ENCODE results near the gene TCEANC2.

The TCEANC2 gene

DNA sequence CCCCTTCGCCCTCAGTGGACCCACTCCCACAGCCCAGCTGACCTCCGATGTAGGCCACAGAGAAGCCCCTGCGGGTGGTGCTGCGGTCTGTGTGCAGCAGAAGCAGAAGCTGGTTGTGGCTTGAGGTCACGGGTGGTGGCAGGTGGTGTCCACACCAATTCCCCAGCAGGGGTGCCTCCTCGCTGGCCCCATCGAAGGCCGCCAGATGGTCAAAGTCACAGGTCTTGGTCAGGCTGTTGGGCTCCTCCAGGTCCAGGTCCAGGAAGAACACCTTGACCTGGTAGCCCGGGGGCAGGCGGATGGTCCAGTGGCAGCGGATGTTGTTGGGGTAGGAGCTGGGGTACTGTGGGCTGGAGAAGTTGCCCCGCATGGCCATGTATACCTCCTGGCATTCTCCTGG lies 86.3 kb downstream of the TCEANC2 start:
- no peaks in the 10 kb centered on the region for H3K27me3 ChIP-seq
- H3K4me3 ChIP-seq = no peak overlapping the region
- no peak overlapping the region for H3K27ac ChIP-seq
- H3K9me3 ChIP-seq = no peaks in the 10 kb centered on the region
- H3K36me3 ChIP-seq = no peaks in the 10 kb centered on the region
- DNase-seq = no peak
- peaks cover 0 to 12% (median 0%) of the 10 kb centered on the region in 4 donors for H3K4me1 ChIP-seq
- intact Hi-C loops (cut with DNase I; ENCODE audit: low total_unique reads) = no loop called here
- TF ChIP-seq, protein P1, sequence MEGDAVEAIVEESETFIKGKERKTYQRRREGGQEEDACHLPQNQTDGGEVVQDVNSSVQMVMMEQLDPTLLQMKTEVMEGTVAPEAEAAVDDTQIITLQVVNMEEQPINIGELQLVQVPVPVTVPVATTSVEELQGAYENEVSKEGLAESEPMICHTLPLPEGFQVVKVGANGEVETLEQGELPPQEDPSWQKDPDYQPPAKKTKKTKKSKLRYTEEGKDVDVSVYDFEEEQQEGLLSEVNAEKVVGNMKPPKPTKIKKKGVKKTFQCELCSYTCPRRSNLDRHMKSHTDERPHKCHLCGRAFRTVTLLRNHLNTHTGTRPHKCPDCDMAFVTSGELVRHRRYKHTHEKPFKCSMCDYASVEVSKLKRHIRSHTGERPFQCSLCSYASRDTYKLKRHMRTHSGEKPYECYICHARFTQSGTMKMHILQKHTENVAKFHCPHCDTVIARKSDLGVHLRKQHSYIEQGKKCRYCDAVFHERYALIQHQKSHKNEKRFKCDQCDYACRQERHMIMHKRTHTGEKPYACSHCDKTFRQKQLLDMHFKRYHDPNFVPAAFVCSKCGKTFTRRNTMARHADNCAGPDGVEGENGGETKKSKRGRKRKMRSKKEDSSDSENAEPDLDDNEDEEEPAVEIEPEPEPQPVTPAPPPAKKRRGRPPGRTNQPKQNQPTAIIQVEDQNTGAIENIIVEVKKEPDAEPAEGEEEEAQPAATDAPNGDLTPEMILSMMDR (IDR thresholded peaks at IDR 0.05) = no peak

DNA sequence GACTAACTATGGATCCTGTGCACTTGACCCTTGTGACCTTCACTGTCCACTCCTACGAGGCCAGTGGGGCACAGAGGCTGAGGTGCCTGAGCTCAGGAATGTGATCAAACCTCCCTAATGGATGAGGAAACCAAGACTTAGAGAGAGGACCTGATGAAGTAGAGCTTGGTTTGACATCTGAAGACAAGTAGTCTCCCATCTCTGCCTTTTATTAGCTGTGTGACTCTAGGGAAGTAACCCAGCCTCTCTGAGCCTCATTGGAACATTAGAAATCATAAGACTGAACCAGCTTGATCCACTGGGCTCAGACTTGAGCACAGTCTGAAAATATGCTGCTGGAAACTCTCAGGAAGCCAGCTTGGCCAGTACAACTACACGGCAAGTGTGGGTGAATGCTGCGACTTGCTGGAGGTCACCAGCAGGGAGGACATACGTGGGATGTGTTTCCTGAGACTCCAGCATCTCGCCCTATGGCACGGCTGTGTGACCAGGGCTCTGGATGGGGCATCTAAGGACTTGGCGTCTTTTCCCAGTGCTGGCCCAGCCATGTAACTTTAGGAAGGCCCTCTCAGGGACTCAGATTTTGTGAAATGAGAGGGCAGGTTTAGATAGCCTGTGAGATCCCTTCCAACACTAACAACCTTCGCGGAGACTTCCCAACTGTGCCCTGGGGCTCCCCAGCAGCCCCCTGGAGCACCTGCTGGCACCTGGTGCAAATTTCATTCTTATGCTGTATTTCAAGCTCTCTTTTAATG lies 88.9 kb downstream of the TCEANC2 start:
- no peak for DNase-seq
- no peaks in the 10 kb centered on the region for H3K36me3 ChIP-seq
- H3K27ac ChIP-seq = no peak overlapping the region
- H3K4me1 ChIP-seq = peaks cover 0 to 8% (median 0%) of the 10 kb centered on the region in 4 donors
- no peak overlapping the region for H3K4me3 ChIP-seq
- intact Hi-C loops (cut with DNase I; ENCODE audit: low total_unique reads) = no loop called here
- TF ChIP-seq, protein P1 (IDR thresholded peaks at IDR 0.05) = no peak
- H3K9me3 ChIP-seq = no peaks in the 10 kb centered on the region
- H3K27me3 ChIP-seq = no peaks in the 10 kb centered on the region

DNA sequence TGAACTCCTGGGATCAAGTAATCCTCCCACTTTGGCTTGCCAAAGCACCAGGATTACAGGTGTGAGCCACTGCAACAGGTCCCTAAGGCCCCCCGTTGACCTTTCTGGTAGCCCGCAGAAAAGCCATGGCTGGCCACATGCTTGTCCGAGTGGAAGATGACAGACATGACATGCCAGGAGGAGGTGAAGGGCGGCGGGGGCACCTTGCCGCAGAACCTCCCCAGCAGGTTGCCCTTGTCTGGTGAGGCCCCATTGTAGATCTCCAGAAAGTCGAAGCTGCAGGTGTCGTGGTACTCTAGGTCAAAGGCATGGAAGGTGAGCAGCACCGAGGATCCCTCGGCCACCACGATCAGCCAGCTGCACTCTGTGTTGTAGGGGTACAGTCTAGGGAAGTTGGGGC lies 91.0 kb downstream of the TCEANC2 start:
- intact Hi-C loops (cut with DNase I; ENCODE audit: low total_unique reads) = no loop called here
- H3K4me3 ChIP-seq = no peak overlapping the region
- no peak overlapping the region for H3K27ac ChIP-seq
- no peaks in the 10 kb centered on the region for H3K9me3 ChIP-seq
- TF ChIP-seq, protein P1 (IDR thresholded peaks at IDR 0.05) = no peak
- no peaks in the 10 kb centered on the region for H3K36me3 ChIP-seq
- no peaks in the 10 kb centered on the region for H3K4me1 ChIP-seq
- no peaks in the 10 kb centered on the region for H3K27me3 ChIP-seq
- DNase-seq = no peak

DNA sequence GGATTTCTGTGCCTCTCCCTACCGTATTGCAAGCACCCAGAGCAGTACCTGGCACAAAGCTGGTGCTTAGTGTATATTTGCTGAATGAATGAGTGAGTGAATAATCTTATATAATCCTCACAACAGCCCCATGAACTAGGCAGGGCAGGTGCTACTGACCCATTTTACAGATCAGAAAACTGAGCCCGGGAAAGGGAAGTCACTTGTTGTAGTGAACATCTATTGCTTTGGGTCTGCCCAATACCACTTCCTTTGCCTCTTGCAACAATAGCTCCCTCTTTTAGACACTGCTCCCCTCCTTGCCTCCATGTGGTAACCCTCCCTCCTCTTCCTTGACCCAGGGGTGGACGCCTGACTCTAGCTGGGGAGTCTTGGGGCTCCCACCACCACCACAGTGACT lies 96.3 kb downstream of the TCEANC2 start:
- TF ChIP-seq, protein P1 (IDR thresholded peaks at IDR 0.05) = no peak
- intact Hi-C loops (cut with DNase I; ENCODE audit: low total_unique reads) = no loop called here

DNA sequence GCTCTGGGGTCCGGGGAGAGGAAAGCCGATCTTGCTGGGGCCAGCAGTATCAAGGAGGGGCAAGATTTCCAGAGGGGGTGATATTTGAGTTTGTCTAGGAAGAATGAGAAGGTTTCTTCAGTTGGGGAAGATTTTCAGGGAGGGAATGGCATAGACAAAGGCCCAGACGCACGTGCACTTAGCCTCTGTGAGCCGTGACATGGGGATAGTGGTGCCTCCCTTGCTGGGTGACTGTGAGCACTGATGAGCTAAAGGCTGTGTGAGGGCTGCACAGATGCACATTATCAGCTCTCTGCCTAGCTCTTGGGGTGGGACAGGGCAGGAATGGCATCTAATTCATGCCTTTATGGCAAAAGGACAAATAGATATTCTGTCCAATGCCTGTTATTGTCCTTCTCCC lies 97.6 kb downstream of the TCEANC2 start:
- intact Hi-C loops (cut with DNase I; ENCODE audit: low total_unique reads) = no loop called here

More for the DNA sequence above, 96.3 kb downstream of the TCEANC2 start:
- H3K4me1 ChIP-seq = peaks cover 0 to 16% (median 13%) of the 10 kb centered on the region in 4 donors
- no peak for DNase-seq
- H3K4me3 ChIP-seq = no peak overlapping the region
- H3K27me3 ChIP-seq = no peaks in the 10 kb centered on the region
- no peaks in the 10 kb centered on the region for H3K9me3 ChIP-seq
- H3K27ac ChIP-seq = no peak overlapping the region
- H3K36me3 ChIP-seq = no peaks in the 10 kb centered on the region

More for the DNA sequence above, 97.6 kb downstream of the TCEANC2 start:
- no peaks in the 10 kb centered on the region for H3K9me3 ChIP-seq
- H3K4me1 ChIP-seq = peaks cover 0 to 16% (median 14%) of the 10 kb centered on the region in 4 donors
- H3K4me3 ChIP-seq = no peak overlapping the region
- no peak overlapping the region for H3K27ac ChIP-seq
- TF ChIP-seq, protein P1 (IDR thresholded peaks at IDR 0.05) = no peak
- no peak for DNase-seq
- H3K27me3 ChIP-seq = no peaks in the 10 kb centered on the region
- no peaks in the 10 kb centered on the region for H3K36me3 ChIP-seq

Data from tibial artery (tissue), 4 donors.